Measurements from ENCODE around the gene MTFR1L.
A peak's percentile ranks its signal among the peaks of the same experiment; 100 is the strongest.

MTFR1L gene

DNA sequence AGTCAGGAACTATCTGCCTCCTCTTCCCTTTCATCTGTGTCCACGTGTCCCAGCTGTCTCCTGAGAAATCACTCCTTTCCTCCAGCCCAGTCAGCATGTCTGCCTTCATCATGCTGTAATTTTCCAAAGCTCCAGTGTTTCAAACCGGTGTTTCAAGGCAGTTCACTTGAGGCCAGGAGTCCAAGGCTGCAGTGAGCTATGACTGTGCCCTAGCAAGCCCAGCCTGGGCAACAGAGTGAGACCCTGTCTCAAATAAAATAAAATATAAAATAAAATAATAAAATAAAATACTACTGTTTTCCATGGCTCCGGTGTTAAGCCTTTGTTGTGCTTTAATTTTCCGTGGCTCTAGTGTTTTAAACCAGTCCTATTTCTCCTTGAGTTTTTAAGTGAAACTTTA, 27.6 kb upstream of the MTFR1L start:
- TF ChIP-seq, protein P1, sequence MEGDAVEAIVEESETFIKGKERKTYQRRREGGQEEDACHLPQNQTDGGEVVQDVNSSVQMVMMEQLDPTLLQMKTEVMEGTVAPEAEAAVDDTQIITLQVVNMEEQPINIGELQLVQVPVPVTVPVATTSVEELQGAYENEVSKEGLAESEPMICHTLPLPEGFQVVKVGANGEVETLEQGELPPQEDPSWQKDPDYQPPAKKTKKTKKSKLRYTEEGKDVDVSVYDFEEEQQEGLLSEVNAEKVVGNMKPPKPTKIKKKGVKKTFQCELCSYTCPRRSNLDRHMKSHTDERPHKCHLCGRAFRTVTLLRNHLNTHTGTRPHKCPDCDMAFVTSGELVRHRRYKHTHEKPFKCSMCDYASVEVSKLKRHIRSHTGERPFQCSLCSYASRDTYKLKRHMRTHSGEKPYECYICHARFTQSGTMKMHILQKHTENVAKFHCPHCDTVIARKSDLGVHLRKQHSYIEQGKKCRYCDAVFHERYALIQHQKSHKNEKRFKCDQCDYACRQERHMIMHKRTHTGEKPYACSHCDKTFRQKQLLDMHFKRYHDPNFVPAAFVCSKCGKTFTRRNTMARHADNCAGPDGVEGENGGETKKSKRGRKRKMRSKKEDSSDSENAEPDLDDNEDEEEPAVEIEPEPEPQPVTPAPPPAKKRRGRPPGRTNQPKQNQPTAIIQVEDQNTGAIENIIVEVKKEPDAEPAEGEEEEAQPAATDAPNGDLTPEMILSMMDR (IDR thresholded peaks at IDR 0.05; ENCODE audit: low read depth, low read length, missing control alignments): no peak
- no peak for DNase-seq (ENCODE audit: low read depth)
- no peak overlapping the region for H3K4me3 ChIP-seq (ENCODE audit: low read depth, low read length)

DNA sequence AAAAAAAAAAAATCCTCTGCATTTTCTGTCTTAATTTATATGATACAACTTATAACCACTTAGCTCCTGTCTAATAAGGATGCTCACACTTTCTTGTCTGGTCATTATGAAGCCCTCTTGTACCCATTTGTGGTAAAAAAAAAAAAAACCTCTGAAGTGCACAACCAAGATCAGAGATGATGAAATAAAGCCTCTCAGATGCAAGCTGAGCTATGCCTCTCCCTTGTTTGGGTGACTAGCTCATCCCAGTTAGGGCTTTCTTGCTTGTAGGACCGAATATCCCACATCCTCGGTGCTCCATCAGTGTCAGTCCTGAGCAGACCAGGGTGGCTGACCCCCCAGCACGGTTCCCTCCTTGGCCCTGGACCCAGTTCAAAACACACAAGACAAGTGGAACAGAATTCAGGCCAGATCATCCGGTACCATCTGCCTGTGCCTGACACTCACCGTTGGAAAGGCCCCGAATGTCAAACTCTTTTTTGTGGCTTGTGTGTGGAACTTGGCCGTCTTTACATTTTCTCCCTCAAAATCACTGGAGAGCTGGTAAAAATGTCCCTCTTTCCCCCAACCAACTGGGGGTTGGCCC, 26.1 kb upstream of the MTFR1L start:
- H3K4me3 ChIP-seq (ENCODE audit: low read depth, low read length): no peak overlapping the region
- TF ChIP-seq, protein P1 (IDR thresholded peaks at IDR 0.05; ENCODE audit: low read depth, low read length, missing control alignments): no peak
- DNase-seq (ENCODE audit: low read depth): no peak

DNA sequence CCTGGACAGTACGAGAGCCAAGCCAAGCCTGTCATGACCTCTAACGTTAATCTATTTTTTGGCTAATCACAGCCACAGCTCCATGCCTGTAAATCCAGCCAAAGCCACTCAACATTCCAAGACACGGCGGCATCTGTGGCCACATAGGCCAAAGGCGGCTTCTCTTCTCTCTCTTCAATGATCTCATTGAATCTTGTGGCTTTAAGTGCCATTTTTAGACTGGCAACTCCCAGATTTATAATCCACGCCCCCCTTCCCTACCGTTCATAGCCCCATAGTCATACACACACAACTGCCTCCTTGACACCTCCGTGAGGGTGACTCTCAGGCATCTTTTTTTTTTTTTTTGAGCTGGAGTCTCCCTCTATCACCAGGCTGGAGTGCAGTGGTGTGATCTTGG, 25.4 kb upstream of the MTFR1L start:
- H3K4me3 ChIP-seq (ENCODE audit: low read depth, low read length): no peak overlapping the region
- no peak for DNase-seq (ENCODE audit: low read depth)
- TF ChIP-seq, protein P1 (IDR thresholded peaks at IDR 0.05; ENCODE audit: low read depth, low read length, missing control alignments): no peak

DNA sequence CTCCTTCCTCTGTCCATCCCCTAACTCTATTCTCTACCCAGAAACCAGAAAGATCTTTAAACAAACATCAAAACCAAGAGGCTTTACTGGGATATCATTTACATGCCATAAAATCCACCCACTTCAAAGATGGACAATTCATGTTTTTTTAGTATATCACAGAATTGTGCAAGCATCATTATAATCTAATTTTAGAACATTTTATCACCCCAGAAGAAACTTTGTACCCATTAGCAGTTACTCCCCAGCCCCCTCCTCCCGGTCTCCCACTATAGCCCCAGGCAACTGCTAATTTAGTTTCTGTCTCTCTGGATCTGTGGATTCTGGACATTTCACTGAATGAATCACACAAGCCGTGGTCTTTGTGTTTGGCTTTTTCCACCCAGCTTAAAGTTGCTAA, 24.5 kb upstream of the MTFR1L start:
- DNase-seq (ENCODE audit: low read depth): no peak
- H3K4me3 ChIP-seq (ENCODE audit: low read depth, low read length): no peak overlapping the region
- TF ChIP-seq, protein P1 (IDR thresholded peaks at IDR 0.05; ENCODE audit: low read depth, low read length, missing control alignments): no peak

DNA sequence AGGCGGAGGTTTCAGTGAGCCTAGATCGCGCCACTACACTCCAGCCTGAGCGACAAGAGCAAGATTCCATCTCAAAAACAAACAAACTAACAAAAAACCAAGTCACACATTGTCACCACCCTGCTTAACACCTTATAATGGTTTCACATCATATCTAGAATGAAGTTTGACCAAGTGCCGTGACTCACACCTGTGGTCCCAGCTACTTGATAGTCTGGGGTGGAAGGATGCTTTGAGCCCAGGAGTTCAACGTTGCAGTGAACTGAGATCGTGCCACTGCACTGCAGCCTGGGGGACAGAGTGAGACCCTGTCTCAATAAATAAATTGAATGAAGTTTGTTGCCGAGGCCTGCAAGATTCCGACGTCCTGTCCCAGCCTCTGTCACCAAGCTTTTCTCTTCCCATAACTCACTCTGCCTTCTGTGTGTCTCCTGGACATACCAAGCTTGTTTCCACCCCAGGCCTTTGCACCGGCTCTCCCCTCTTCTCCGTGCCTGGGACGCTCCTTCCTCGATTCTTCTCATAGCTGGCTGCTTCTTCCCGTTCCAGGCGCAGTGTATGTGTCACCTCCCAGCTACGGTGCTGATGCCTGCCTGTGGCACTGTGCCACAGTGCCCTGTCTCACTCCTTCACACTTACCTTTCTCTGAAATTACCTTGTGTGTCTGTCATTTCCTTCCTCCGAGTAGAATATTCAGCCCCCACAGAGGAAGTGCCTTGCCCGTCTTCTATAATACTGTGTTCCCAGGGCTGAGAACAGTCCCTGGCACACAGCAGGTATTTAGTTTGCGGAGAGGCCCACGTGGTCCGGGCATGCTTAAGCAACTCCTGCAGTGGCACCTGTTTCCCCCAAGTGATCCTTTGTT, 23.6 kb upstream of the MTFR1L start:
- TF ChIP-seq, protein P1 (IDR thresholded peaks at IDR 0.05; ENCODE audit: low read depth, low read length, missing control alignments): no peak
- no peak for DNase-seq (ENCODE audit: low read depth)
- no peak overlapping the region for H3K4me3 ChIP-seq (ENCODE audit: low read depth, low read length)

DNA sequence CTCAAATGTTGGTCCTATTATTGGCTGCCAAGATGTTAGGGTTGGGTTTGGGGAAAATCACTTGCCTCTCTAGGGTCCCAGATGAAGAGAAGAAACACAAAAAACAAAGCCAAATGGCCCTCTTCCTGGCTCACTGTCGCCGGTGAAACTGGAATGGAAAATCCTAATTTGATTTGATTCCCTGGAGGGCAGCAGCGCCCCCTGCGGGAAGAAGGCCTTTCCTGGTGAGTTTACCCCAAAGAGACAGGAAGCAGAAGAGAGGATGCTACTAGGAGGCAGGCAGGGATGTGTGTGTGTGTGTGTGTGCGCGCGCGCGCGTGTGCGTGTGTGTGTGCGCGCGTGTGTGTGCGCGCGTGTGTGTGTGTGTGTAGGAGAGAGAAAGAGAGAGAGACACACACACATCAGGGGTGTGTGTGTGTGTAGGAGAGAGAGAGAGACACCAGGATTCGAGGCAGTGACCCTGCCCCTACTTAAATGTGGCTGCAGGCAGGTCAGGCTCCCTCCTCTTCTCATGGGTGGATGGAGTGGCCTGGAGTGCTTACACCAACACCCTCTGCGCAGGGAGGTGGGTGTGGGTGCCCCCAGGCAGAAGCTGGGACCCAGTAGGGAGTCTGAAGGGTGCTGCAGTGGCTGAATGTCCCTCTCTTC, 22.8 kb upstream of the MTFR1L start:
- no peak for DNase-seq (ENCODE audit: low read depth)
- H3K4me3 ChIP-seq (ENCODE audit: low read depth, low read length): no peak overlapping the region
- TF ChIP-seq, protein P1 (IDR thresholded peaks at IDR 0.05; ENCODE audit: low read depth, low read length, missing control alignments): peak; percentile 81

Measured in GM12864 (cell line).